T-cell (primary cell): Measurements from ENCODE around the gene LRRC52. TPM values are rescaled to one million over a fixed set of nuclear protein-coding genes. Genes with fewer than 3 reads are reported as not detected.

Experiments used
- ATAC-seq, 4 experiments: fragments of 200-7000 bp in 3 of 4; fragments of 150-1000 bp in 1 of 4; cut with Tn5 transposase; replicated peaks in 1 of 4; 1 replicate in 3 of 4; 2 replicates in 1 of 4; pipeline ENCODE4 v1.10.0; 2021; ENCODE audit warnings: moderate library complexity in 3 of 4, mild to moderate bottlenecking in 2 of 4, moderate number of reproducible peaks in 1 of 4
- CTCF ChIA-PET, 2 donors: fragments of 300-600 bp; sonication (Branson Sonifier 250); formaldehyde crosslinking; loops; one replicate each; lab custom pipeline; 2022; ENCODE audit warnings: antibody characterized with exemption in 2 of 2; lab: Charles Lee
- POLR2A ChIA-PET, 2 donors: fragments of 300-600 bp; sonication (Branson Sonifier 250); formaldehyde crosslinking; loops; one replicate each; lab custom pipeline; 2022; ENCODE audit warnings: antibody characterized with exemption in 2 of 2; lab: Charles Lee
- DNase-seq, 35 experiments: peaks; one replicate each; pipeline versions ENCODE4 v3.0.0 to v3.0.0-alpha.2; 2013 to 2023
- H3K27ac ChIP-seq: one replicate; pipeline ENCODE4 v1.5.1; 2013; ENCODE audit warnings: low read length
- H3K27me3 ChIP-seq, 2 experiments: replicated peaks in 1 of 2; 1 replicate in 1 of 2; 2 replicates in 1 of 2; pipeline versions ENCODE4 v1.6.1 to v1.7.0; 2013; ENCODE audit warnings: low read length in 1 of 2, mixed read lengths in 1 of 2; ENCODE audit not compliant: control insufficient read depth in 2 of 2, insufficient read depth in 2 of 2; ENCODE audit errors: extremely low read depth in 1 of 2
- H3K36me3 ChIP-seq, 2 donors: 1 replicate in 1 of 2; 2 replicates in 1 of 2; pipeline versions ENCODE4 v1.6.1 to v1.7.0; 2013; ENCODE audit warnings: low read length in 1 of 2; ENCODE audit not compliant: control insufficient read depth in 2 of 2, insufficient read depth in 1 of 2; ENCODE audit errors: extremely low read depth in 1 of 2
- H3K4me1 ChIP-seq, 2 experiments: 1 replicate in 1 of 2; 2 replicates in 1 of 2; pipeline versions ENCODE4 v1.6.1 to v1.7.0; 2013; ENCODE audit warnings: low read length in 2 of 2, mixed read lengths in 1 of 2; ENCODE audit not compliant: insufficient read depth in 2 of 2, control insufficient read depth in 1 of 2; ENCODE audit errors: extremely low read depth in 1 of 2
- H3K4me3 ChIP-seq, 2 donors: 1 replicate in 1 of 2; 2 replicates in 1 of 2; pipeline versions ENCODE4 v1.5.1 to v1.7.0; 2013; ENCODE audit warnings: mild to moderate bottlenecking in 2 of 2, low read length in 1 of 2, moderate library complexity in 1 of 2; ENCODE audit not compliant: control insufficient read depth in 1 of 2; ENCODE audit errors: extremely low read depth in 1 of 2
- H3K9me3 ChIP-seq: 2 replicates; pipeline ENCODE4 v1.7.0; 2013
- H3K27ac Mint-ChIP-seq, 2 donors: one replicate each; pipeline ENCODE4 v1.8.0; 2020 to 2021; ENCODE audit warnings: mild to moderate bottlenecking in 2 of 2, mixed read lengths in 2 of 2
- H3K27me3 Mint-ChIP-seq, 2 donors: one replicate each; pipeline ENCODE4 v1.8.0; 2021 to 2022; ENCODE audit warnings: mixed read lengths in 2 of 2
- H3K36me3 Mint-ChIP-seq: one replicate; pipeline ENCODE4 v1.8.0; 2021; ENCODE audit warnings: mixed read lengths
- H3K4me1 Mint-ChIP-seq, 3 donors: one replicate each; pipeline ENCODE4 v1.8.0; 2020 to 2022; ENCODE audit warnings: mixed read lengths in 3 of 3, mild to moderate bottlenecking in 1 of 3
- H3K4me3 Mint-ChIP-seq, 3 donors: one replicate each; pipeline ENCODE4 v1.8.0; 2020 to 2022; ENCODE audit warnings: mild to moderate bottlenecking in 3 of 3, mixed read lengths in 3 of 3, moderate library complexity in 3 of 3
- H3K9me3 Mint-ChIP-seq, 3 donors: one replicate each; pipeline ENCODE4 v1.8.0; 2020 to 2022; ENCODE audit warnings: mixed read lengths in 3 of 3
- WGBS: methylation state at CpG from one replicate; pipeline ENCODE4 v1.1.5; 2013; ENCODE audit warnings: missing lambda C conversion rate; ENCODE audit not compliant: insufficient coverage; 5-methylcytosine and 5-hydroxymethylcytosine counted together
- total RNA-seq, 35 experiments: library from RNA in 6 of 35; stranded (reverse) in 6 of 35; fragments of 120-200 nt in 1 of 35; gene quantifications; one replicate each; pipeline versions ENCODE4 v1.2.1 to v1.2.4 and lab custom pipeline; 2013 to 2026

The LRRC52 gene
- total RNA-seq, 5 donors from 2014 or later (not counting 1 experiment from before 2014, with no cell fraction given): not detected

DNA sequence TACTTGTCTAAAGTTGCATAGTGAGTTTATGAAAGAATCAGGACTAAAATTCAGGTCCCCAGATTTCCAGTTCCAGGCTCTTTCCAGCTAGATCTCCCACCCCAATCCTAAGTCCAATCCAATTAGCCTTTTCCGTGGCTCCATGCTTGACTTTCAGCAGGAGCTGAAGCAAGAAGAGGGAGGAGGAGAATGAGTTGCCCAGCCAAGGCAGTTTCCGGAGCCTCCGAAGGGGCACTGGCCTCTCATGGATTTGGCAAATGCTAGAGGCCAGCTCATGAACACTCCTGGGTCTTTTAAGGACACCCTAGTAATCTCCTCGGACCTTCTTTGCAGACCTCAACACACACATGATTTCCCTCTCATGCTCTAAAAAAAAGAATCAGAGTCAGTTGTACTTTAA lies 10.5 kb upstream of the LRRC52 start:
- POLR2A ChIA-PET: no interaction called here
- ATAC-seq: no peak

DNA sequence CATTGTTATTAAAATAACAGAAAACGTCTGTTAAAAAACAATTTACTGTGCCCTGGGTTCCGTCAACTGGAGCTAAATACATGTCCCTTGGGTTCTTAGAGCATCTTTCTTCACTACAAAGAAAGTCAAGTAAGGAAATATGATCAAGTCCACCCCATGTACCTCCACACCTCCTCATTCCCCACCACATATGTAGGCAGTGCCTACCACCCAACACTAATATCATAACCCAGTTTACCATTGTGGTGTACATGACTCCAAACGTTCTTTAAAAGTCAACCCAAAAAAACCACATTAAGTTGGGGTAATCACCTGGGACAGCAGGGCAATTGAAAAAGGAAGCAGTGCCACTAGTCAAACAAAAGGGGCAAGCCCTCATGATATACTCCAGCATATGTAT lies 7.8 kb upstream of the LRRC52 start:
- Histone ChIP-seq H3K4me3 (no peak overlapping the region), H3K27me3 (peaks cover 0 to 20% of the 10 kb centered on the region in 2 experiments), H3K9me3 (no peaks in the 10 kb centered on the region), H3K36me3 (no peaks in the 10 kb centered on the region), H3K27ac (no peak overlapping the region), H3K4me1 (no peaks in the 10 kb centered on the region)
- ATAC-seq: no peak
- POLR2A ChIA-PET: no interaction called here
- peaks cover 24 to 29% of the 10 kb centered on the region in 2 donors for H3K27me3 Mint-ChIP-seq
- 80% methylated on average over 1 of the region's 3 CpGs for WGBS
- H3K36me3 Mint-ChIP-seq: no peaks in the 10 kb centered on the region
- CTCF ChIA-PET: interaction anchor here in 1 of 2 donors (1.2 kb wide), 1 partner anchor 127 kb away, joined by 3 read pairs; no protein-coding TSS in a partner anchor
- H3K4me1 Mint-ChIP-seq: no peaks in the 10 kb centered on the region
- DNase-seq: no peak
- H3K4me3 Mint-ChIP-seq: no peak overlapping the region
- no peak overlapping the region for H3K27ac Mint-ChIP-seq
- H3K9me3 Mint-ChIP-seq: no peaks in the 10 kb centered on the region

More for the DNA sequence above, 10.5 kb upstream of the LRRC52 start:
- Histone ChIP-seq H3K27me3 (peaks cover 0 to 18% of the 10 kb centered on the region in 2 experiments), H3K9me3 (no peaks in the 10 kb centered on the region), H3K36me3 (no peaks in the 10 kb centered on the region), H3K4me1 (no peaks in the 10 kb centered on the region), H3K27ac (no peak overlapping the region), H3K4me3 (no peak overlapping the region)
- DNase-seq: no peak
- Mint-ChIP-seq H3K27me3 (peaks cover 13 to 25% of the 10 kb centered on the region in 2 donors), H3K9me3 (no peaks in the 10 kb centered on the region), H3K36me3 (no peaks in the 10 kb centered on the region), H3K4me3 (no peak overlapping the region), H3K4me1 (no peaks in the 10 kb centered on the region), H3K27ac (no peak overlapping the region)
- CTCF ChIA-PET: no interaction called here
- WGBS: no CpG with 5 or more reads among the region's 4 CpGs

DNA sequence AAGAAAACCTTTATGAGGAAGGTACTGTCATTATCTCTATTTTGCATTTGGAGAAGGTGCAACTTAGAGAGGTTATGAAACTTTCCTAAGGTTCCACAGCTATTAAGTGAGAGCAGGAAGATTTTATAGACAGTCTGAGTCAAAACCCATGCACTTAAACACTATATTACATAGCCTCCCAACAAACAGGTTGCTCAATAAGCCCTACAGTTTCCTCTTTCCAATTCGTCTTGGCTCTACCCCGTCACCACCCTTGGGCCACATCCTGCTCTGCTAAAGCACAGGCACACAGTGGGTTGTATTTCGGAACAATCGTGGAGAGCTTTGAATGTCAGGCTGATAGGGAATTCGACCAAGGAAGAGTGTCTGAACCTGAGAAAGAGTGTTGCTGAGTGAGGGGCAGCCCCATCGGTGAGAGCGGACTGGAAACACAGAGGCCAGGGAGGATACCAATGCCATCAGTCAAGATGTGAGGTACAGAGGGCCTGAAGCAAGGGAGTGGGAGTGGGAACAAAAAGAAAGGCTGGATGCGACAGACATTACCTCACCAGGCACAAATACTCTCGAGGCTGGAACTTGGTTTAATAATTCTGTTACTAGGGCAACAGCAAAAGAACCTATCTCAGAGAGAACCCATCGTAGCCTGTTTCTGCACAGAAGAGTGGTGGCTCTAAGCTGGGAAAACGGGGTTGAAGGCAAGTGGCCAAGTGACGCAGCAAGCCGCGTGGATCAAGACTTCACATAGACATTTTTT lies 6.3 kb upstream of the LRRC52 start:
- H3K9me3 Mint-ChIP-seq: no peaks in the 10 kb centered on the region
- ChIA-PET CTCF (no interaction called here), POLR2A (no interaction called here)
- ATAC-seq: no peak
- H3K27ac ChIP-seq: no peak overlapping the region
- no peak overlapping the region for H3K4me3 ChIP-seq
- DNase-seq: peak in 1 of 35 experiments; percentile 1
- H3K9me3 ChIP-seq: no peaks in the 10 kb centered on the region
- H3K27me3 Mint-ChIP-seq: peaks cover 17 to 29% of the 10 kb centered on the region in 2 donors
- no peaks in the 10 kb centered on the region for H3K36me3 ChIP-seq
- peaks cover 0 to 21% of the 10 kb centered on the region in 2 experiments for H3K27me3 ChIP-seq
- 26% methylated on average over 5 of the region's 14 CpGs for WGBS
- no peaks in the 10 kb centered on the region for H3K4me1 ChIP-seq
- no peak overlapping the region for H3K4me3 Mint-ChIP-seq
- no peaks in the 10 kb centered on the region for H3K36me3 Mint-ChIP-seq
- H3K27ac Mint-ChIP-seq: no peak overlapping the region
- H3K4me1 Mint-ChIP-seq: no peaks in the 10 kb centered on the region

DNA sequence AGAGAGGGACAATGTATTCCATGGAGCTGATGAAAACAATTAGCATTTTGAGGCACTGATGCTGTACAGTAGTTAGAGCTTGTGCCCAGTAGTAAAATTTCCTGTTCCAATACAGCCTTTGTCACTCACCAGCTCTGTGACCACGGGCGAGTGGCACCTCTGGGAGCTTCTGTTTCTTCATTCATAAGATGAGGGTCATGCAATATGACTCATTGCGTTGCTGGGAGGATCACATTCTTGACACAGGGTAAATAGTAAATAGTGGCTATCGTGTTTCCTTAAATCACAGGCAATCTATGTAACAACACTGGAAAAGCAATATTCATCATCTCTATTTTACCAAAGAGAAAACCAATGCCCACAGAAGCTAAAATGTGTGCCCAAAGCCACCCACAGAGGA lies 4.5 kb upstream of the LRRC52 start:
- H3K9me3 ChIP-seq: no peaks in the 10 kb centered on the region
- H3K9me3 Mint-ChIP-seq: no peaks in the 10 kb centered on the region
- ChIA-PET POLR2A (no interaction called here), CTCF (no interaction called here)
- H3K27me3 Mint-ChIP-seq: peaks cover 14 to 31% of the 10 kb centered on the region in 2 donors
- H3K4me3 Mint-ChIP-seq: no peak overlapping the region
- WGBS: no CpG with 5 or more reads among the region's 4 CpGs
- H3K36me3 ChIP-seq: no peaks in the 10 kb centered on the region
- no peak overlapping the region for H3K4me3 ChIP-seq
- DNase-seq (no peak), ATAC-seq (no peak)
- H3K4me1 Mint-ChIP-seq: no peaks in the 10 kb centered on the region
- H3K27me3 ChIP-seq: peaks cover 0 to 20% of the 10 kb centered on the region in 2 experiments
- H3K4me1 ChIP-seq: no peaks in the 10 kb centered on the region
- no peak overlapping the region for H3K27ac ChIP-seq
- no peak overlapping the region for H3K27ac Mint-ChIP-seq
- no peaks in the 10 kb centered on the region for H3K36me3 Mint-ChIP-seq

DNA sequence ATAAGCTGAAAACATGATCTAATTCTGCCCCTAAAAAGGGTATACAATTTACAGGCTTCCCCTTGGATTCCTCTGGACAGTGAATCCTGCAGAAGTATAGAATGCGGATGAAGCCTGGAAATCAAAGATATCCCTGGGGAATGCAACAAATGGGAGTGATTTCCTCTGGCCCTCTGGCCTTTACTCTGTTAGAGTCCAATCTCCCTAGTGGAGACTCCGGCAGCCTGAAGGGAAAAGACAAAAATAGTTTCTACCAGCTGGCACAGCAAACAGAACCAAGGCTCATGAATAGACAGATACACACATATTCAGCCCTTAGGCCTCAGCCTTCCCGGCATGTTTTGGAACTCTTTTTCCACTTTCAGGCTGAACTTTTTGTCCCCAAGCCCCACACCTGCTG lies 3.9 kb upstream of the LRRC52 start:
- no peak overlapping the region for H3K27ac ChIP-seq
- H3K27ac Mint-ChIP-seq: no peak overlapping the region
- no peaks in the 10 kb centered on the region for H3K9me3 Mint-ChIP-seq
- H3K4me1 Mint-ChIP-seq: no peaks in the 10 kb centered on the region
- no peaks in the 10 kb centered on the region for H3K9me3 ChIP-seq
- DNase-seq (no peak), ATAC-seq (no peak)
- H3K36me3 ChIP-seq: no peaks in the 10 kb centered on the region
- ChIA-PET POLR2A (no interaction called here), CTCF (no interaction called here)
- no peak overlapping the region for H3K4me3 Mint-ChIP-seq
- no peaks in the 10 kb centered on the region for H3K36me3 Mint-ChIP-seq
- no peak overlapping the region for H3K4me3 ChIP-seq
- 80% methylated on average over 1 of the region's 3 CpGs for WGBS
- H3K27me3 ChIP-seq: peaks cover 0 to 20% of the 10 kb centered on the region in 2 experiments
- H3K27me3 Mint-ChIP-seq: peaks cover 18 to 37% of the 10 kb centered on the region in 2 donors
- H3K4me1 ChIP-seq: no peaks in the 10 kb centered on the region

DNA sequence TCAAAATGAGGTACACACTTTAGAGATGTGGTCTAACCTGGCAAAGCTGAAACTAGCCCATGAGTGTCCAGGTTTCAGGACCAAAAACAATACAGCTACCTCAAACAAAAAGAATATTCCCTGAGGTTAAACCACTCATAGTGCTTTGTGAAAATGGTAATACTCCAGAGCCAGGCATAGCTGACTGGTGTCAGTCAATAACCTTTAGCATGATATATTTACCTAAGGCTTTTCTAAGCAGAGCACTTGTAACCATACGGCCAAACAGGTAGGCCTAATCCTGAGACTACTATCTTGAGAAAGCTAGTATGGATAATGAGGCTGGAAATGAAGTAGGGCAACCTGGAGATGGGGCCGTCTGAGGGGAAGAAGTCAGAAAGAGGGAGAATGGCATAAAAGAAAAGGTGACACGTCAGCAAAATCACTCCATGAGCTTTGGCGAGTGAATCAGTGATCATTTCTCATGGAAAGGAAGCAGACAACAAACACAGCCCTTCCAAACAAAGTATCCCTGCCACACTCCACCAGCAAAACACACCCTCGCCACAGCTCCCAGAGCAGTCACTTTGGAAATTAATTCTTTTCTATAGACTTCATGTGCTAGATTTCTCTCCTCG lies 1.7 kb upstream of the LRRC52 start:
- WGBS: 69% methylated on average over 2 of the region's 6 CpGs
- H3K27me3 Mint-ChIP-seq: peaks cover 31 to 48% of the 10 kb centered on the region in 2 donors

More for the DNA sequence above, 1.7 kb upstream of the LRRC52 start:
- ATAC-seq: no peak
- no peak overlapping the region for H3K27ac Mint-ChIP-seq
- CTCF ChIA-PET: no interaction called here
- no peak overlapping the region for H3K4me3 Mint-ChIP-seq
- no peaks in the 10 kb centered on the region for H3K4me1 Mint-ChIP-seq
- H3K4me1 ChIP-seq: no peaks in the 10 kb centered on the region
- no peaks in the 10 kb centered on the region for H3K36me3 Mint-ChIP-seq
- peaks cover 0 to 23% of the 10 kb centered on the region in 2 experiments for H3K27me3 ChIP-seq
- H3K4me3 ChIP-seq: no peak overlapping the region
- no peaks in the 10 kb centered on the region for H3K9me3 ChIP-seq
- POLR2A ChIA-PET: no interaction called here
- H3K27ac ChIP-seq: no peak overlapping the region
- no peaks in the 10 kb centered on the region for H3K9me3 Mint-ChIP-seq
- no peaks in the 10 kb centered on the region for H3K36me3 ChIP-seq
- no peak for DNase-seq
